ENCODE measurements around the gene LKAAEAR1. TPM values are rescaled to one million over a fixed set of nuclear protein-coding genes. Genes with fewer than 3 reads are reported as not detected.
"Not testable (repeated sequence)": the region's sequence is repeated elsewhere in the genome, so short reads cannot be mapped to it uniquely, and the experiment has no call there.

LKAAEAR1 gene
- total RNA-seq, 2 donors from 2014 or later: 10.2 TPM; not detected in 1

GRCh38 chr20:64091770-64092169 is 7.6 kb upstream of the LKAAEAR1 start:
- TF ChIP-seq CTCF (IDR thresholded peaks at IDR 0.05) (no peak), POLR2AphosphoS5 (IDR thresholded peaks at IDR 0.05) (no peak), POLR2A (IDR thresholded peaks at IDR 0.05) (no peak)
- DNase-seq (ENCODE audit: low spot score): no peak
- 21% methylated on average over 16 of the region's 16 CpGs for WGBS

GRCh38 chr20:64091340-64091739 is 7.1 kb upstream of the LKAAEAR1 start:
- Histone ChIP-seq H3K27me3 (replicated peaks; ENCODE audit: insufficient read depth) (no peaks in the 10 kb centered on the region), H3K9me3 (no peaks in the 10 kb centered on the region), H3K27ac (no peak overlapping the region), H3K36me3 (no peaks in the 10 kb centered on the region), H3K4me1 (replicated peaks) (no peaks in the 10 kb centered on the region), H3K4me3 (no peak overlapping the region)
- WGBS: 77% methylated on average over 19 of the region's 19 CpGs
- no peak for DNase-seq (ENCODE audit: low spot score)
- TF ChIP-seq POLR2AphosphoS5 (IDR thresholded peaks at IDR 0.05): no peak
- no peak for TF ChIP-seq CTCF (IDR thresholded peaks at IDR 0.05)
- TF ChIP-seq POLR2A (IDR thresholded peaks at IDR 0.05): no peak
- intact Hi-C loops (cut with DNase I): no loop called here

More at GRCh38 chr20:64091770-64092169, 7.6 kb upstream of the LKAAEAR1 start:
- intact Hi-C loops (cut with DNase I): no loop called here
- Histone ChIP-seq H3K27ac (no peak overlapping the region), H3K4me1 (replicated peaks) (no peaks in the 10 kb centered on the region), H3K4me3 (no peak overlapping the region), H3K27me3 (replicated peaks; ENCODE audit: insufficient read depth) (no peaks in the 10 kb centered on the region), H3K36me3 (no peaks in the 10 kb centered on the region), H3K9me3 (no peaks in the 10 kb centered on the region)

- Histone ChIP-seq H3K27me3 (replicated peaks; ENCODE audit: insufficient read depth) (no peaks in the 10 kb centered on the region), H3K36me3 (no peaks in the 10 kb centered on the region), H3K4me1 (replicated peaks) (no peaks in the 10 kb centered on the region), H3K9me3 (no peaks in the 10 kb centered on the region), H3K27ac (no peak overlapping the region), H3K4me3 (no peak overlapping the region)
- DNase-seq (ENCODE audit: low spot score): no peak
- TF ChIP-seq POLR2AphosphoS5 (IDR thresholded peaks at IDR 0.05): no peak
- no peak for TF ChIP-seq CTCF (IDR thresholded peaks at IDR 0.05)
- no peak for TF ChIP-seq POLR2A (IDR thresholded peaks at IDR 0.05)
- intact Hi-C loops (cut with DNase I): no loop called here
- WGBS: 50% methylated on average over 9 of the region's 10 CpGs
Measured at GRCh38 chr20:64090165-64090564, 6.0 kb upstream of the LKAAEAR1 start.

GRCh38 chr20:64088586-64088985 is 4.4 kb upstream of the LKAAEAR1 start:
- H3K27ac ChIP-seq; H3K27me3 ChIP-seq (replicated peaks; ENCODE audit: insufficient read depth); intact Hi-C loops (cut with DNase I); H3K4me1 ChIP-seq (replicated peaks); H3K36me3 ChIP-seq; DNase-seq (ENCODE audit: low spot score); H3K4me3 ChIP-seq; H3K9me3 ChIP-seq: not testable (repeated sequence)

- DNase-seq (ENCODE audit: low spot score); H3K27ac ChIP-seq; H3K4me1 ChIP-seq (replicated peaks); intact Hi-C loops (cut with DNase I); H3K36me3 ChIP-seq; H3K27me3 ChIP-seq (replicated peaks; ENCODE audit: insufficient read depth); H3K4me3 ChIP-seq; H3K9me3 ChIP-seq: not testable (repeated sequence)
- WGBS: 96% methylated on average over 6 of the region's 36 CpGs
Measured at GRCh38 chr20:64087226-64087825, 3.1 kb upstream of the LKAAEAR1 start.

- WGBS: 91% methylated on average over 8 of the region's 11 CpGs
- Histone ChIP-seq H3K27ac (no peak overlapping the region), H3K4me1 (replicated peaks) (no peaks in the 10 kb centered on the region), H3K9me3 (no peaks in the 10 kb centered on the region), H3K4me3 (no peak overlapping the region), H3K27me3 (replicated peaks; ENCODE audit: insufficient read depth) (no peaks in the 10 kb centered on the region), H3K36me3 (no peaks in the 10 kb centered on the region)
- DNase-seq (ENCODE audit: low spot score): no peak
- intact Hi-C loops (cut with DNase I): no loop called here
- TF ChIP-seq POLR2A (IDR thresholded peaks at IDR 0.05) (no peak), CTCF (IDR thresholded peaks at IDR 0.05) (no peak), POLR2AphosphoS5 (IDR thresholded peaks at IDR 0.05) (no peak)
Measured at GRCh38 chr20:64086801-64087200, 2.6 kb upstream of the LKAAEAR1 start.
